H9 (cell line): ENCODE results near the gene ALB. TPM values are rescaled to one million over a fixed set of nuclear protein-coding genes. Genes with fewer than 3 reads are reported as not detected.

ENCODE experiments used
- DNase-seq: peaks from one replicate; pipeline ENCODE4 v3.0.0-alpha.2; 2017
- H2AFZ ChIP-seq: one replicate; pipeline ENCODE4 v1.6.1; 2013; ENCODE audit warnings: mild to moderate bottlenecking, low read length, control low read depth, moderate library complexity
- H2AK5ac ChIP-seq: 2 replicates; pipeline ENCODE4 v1.6.1; 2013; ENCODE audit warnings: low read length, control low read depth, mixed read lengths; ENCODE audit not compliant: insufficient read length
- H2BK120ac ChIP-seq: one replicate; pipeline ENCODE4 v1.6.1; 2013; ENCODE audit warnings: low read depth, mild to moderate bottlenecking, low read length, control low read depth, inconsistent platforms; ENCODE audit not compliant: poor library complexity, severe bottlenecking
- H2BK12ac ChIP-seq: 2 replicates; pipeline ENCODE4 v1.6.1; 2013; ENCODE audit warnings: low read length, control low read depth, mixed read lengths, low read depth; ENCODE audit not compliant: insufficient read length
- H2BK15ac ChIP-seq: 2 replicates; pipeline ENCODE4 v1.6.1; 2013; ENCODE audit warnings: low read depth, low read length, control low read depth
- H2BK20ac ChIP-seq: one replicate; pipeline ENCODE4 v1.6.1; 2013; ENCODE audit warnings: low read depth, mild to moderate bottlenecking, low read length, control low read depth, inconsistent platforms; ENCODE audit not compliant: poor library complexity, severe bottlenecking
- H2BK5ac ChIP-seq: 2 replicates; pipeline ENCODE4 v1.6.1; 2013; ENCODE audit warnings: low read length, control low read depth, mixed read lengths; ENCODE audit not compliant: insufficient read length
- H3K14ac ChIP-seq: 2 replicates; pipeline ENCODE4 v1.6.1; 2013; ENCODE audit warnings: low read length, control low read depth; ENCODE audit not compliant: insufficient read depth
- H3K18ac ChIP-seq: 2 replicates; pipeline ENCODE4 v1.6.1; 2013; ENCODE audit warnings: low read depth, mild to moderate bottlenecking, mixed read lengths, low read length, control low read depth; ENCODE audit not compliant: insufficient read length
- H3K23ac ChIP-seq: 2 replicates; pipeline ENCODE4 v1.6.1; 2013; ENCODE audit warnings: low read length, control low read depth, mixed read lengths, low read depth; ENCODE audit not compliant: insufficient read length
- H3K23me2 ChIP-seq: 2 replicates; pipeline ENCODE4 v1.6.1; 2013; ENCODE audit warnings: low read depth, mild to moderate bottlenecking, mixed read lengths, low read length, control low read depth; ENCODE audit not compliant: insufficient read length, poor library complexity, severe bottlenecking
- H3K27ac ChIP-seq: 2 replicates; pipeline ENCODE4 v1.5.1; 2013; ENCODE audit warnings: low read length, control low read depth, mixed read lengths, low read depth; ENCODE audit not compliant: insufficient read length
- H3K27me3 ChIP-seq: 2 replicates; pipeline ENCODE4 v1.6.1; 2013; ENCODE audit warnings: low read length, control low read depth, inconsistent platforms; ENCODE audit not compliant: insufficient read depth
- H3K4ac ChIP-seq: 2 replicates; pipeline ENCODE4 v1.6.1; 2013; ENCODE audit warnings: low read depth, mild to moderate bottlenecking, control low read depth, inconsistent platforms, low read length, moderate library complexity
- H3K4me1 ChIP-seq: 2 replicates; pipeline ENCODE4 v1.6.1; 2013; ENCODE audit warnings: low read length, control low read depth, inconsistent platforms; ENCODE audit not compliant: insufficient read depth
- H3K4me2 ChIP-seq: 2 replicates; pipeline ENCODE4 v1.6.1; 2013; ENCODE audit warnings: low read length, control low read depth, mixed read lengths; ENCODE audit not compliant: insufficient read length, insufficient read depth
- H3K56ac ChIP-seq: 2 replicates; pipeline ENCODE4 v1.6.1; 2013; ENCODE audit warnings: low read depth, mild to moderate bottlenecking, mixed read lengths, low read length, control low read depth; ENCODE audit not compliant: insufficient read length
- H3K79me1 ChIP-seq: 2 replicates; pipeline ENCODE4 v1.6.1; 2013; ENCODE audit warnings: low read depth, mild to moderate bottlenecking, moderate library complexity, low read length, control low read depth, inconsistent platforms; ENCODE audit not compliant: insufficient read depth, poor library complexity, severe bottlenecking
- H3K79me2 ChIP-seq: 2 replicates; pipeline ENCODE4 v1.6.1; 2013; ENCODE audit warnings: low read length, control low read depth, inconsistent platforms; ENCODE audit not compliant: insufficient read depth
- H3K9ac ChIP-seq: 2 replicates; pipeline ENCODE4 v1.6.1; 2013; ENCODE audit warnings: low read length, control low read depth, mixed read lengths; ENCODE audit not compliant: insufficient read length; ENCODE audit errors: extremely low read depth
- H3K9me3 ChIP-seq: one replicate; pipeline ENCODE4 v1.6.1; 2013; ENCODE audit warnings: low read depth, low read length, inconsistent platforms; ENCODE audit not compliant: control insufficient read depth
- H3T11ph ChIP-seq: one replicate; pipeline ENCODE4 v1.6.1; 2013; ENCODE audit warnings: mild to moderate bottlenecking, low read length, control low read depth, inconsistent platforms
- H4K20me1 ChIP-seq: one replicate; pipeline ENCODE4 v1.6.1; 2013; ENCODE audit not compliant: control insufficient read depth, insufficient read length, insufficient read depth
- H4K5ac ChIP-seq: 2 replicates; pipeline ENCODE4 v1.6.1; 2013; ENCODE audit warnings: low read depth, mild to moderate bottlenecking, mixed read lengths, low read length, control low read depth; ENCODE audit not compliant: insufficient read length
- H4K8ac ChIP-seq: replicated peaks from 2 replicates; pipeline ENCODE4 v1.6.1; 2013; ENCODE audit warnings: low read length, control low read depth, mixed read lengths, low read depth; ENCODE audit not compliant: insufficient read length
- H4K91ac ChIP-seq: 2 replicates; pipeline ENCODE4 v1.6.1; 2013; ENCODE audit warnings: low read depth, mild to moderate bottlenecking, moderate library complexity, mixed read lengths, low read length, control low read depth; ENCODE audit not compliant: insufficient read length
- H3K27ac Mint-ChIP-seq, 3 experiments: 2 replicates in 2 of 3; 3 replicates in 1 of 3; pipeline ENCODE4 v1.8.0; 2020 to 2021; ENCODE audit warnings: mixed read lengths in 3 of 3, mild to moderate bottlenecking in 1 of 3, moderate library complexity in 1 of 3
- H3K27me3 Mint-ChIP-seq: 2 replicates; pipeline ENCODE4 v1.8.0; 2021; ENCODE audit warnings: low read depth, mild to moderate bottlenecking, moderate library complexity, mixed read lengths
- H3K36me3 Mint-ChIP-seq, 3 experiments: 2 replicates in 2 of 3; 3 replicates in 1 of 3; pipeline ENCODE4 v1.8.0; 2020 to 2021; ENCODE audit warnings: low read depth in 3 of 3, mixed read lengths in 3 of 3; ENCODE audit not compliant: insufficient read depth in 1 of 3
- H3K4me1 Mint-ChIP-seq, 2 experiments: 2 replicates each; pipeline ENCODE4 v1.8.0; 2020; ENCODE audit warnings: mixed read lengths in 2 of 2
- H3K4me3 Mint-ChIP-seq, 2 experiments: 2 replicates in 1 of 2; 3 replicates in 1 of 2; pipeline ENCODE4 v1.8.0; 2020 to 2021; ENCODE audit warnings: mild to moderate bottlenecking in 2 of 2, mixed read lengths in 2 of 2, moderate library complexity in 1 of 2
- H3K9me3 Mint-ChIP-seq, 2 experiments: 2 replicates in 1 of 2; 3 replicates in 1 of 2; pipeline ENCODE4 v1.8.0; 2020; ENCODE audit warnings: mild to moderate bottlenecking in 2 of 2, mixed read lengths in 2 of 2, moderate library complexity in 1 of 2
- WGBS: extraction: QIAGEN DNeasy Blood & Tissue Kit; methylation state at CpG from one replicate; pipeline ENCODE4 v1.1.7; 2013; ENCODE audit warnings: missing lambda C conversion rate, low lambda C conversion rate, mixed read lengths; ENCODE audit not compliant: insufficient read length; ENCODE audit errors: extremely low coverage; 5-methylcytosine and 5-hydroxymethylcytosine counted together
- total RNA-seq: library from RNA; stranded (reverse); gene quantifications from 2 replicates; pipeline ENCODE4 v1.2.1, GENCODE V29; 2021
- TF ChIP-seq, protein P1 (sequence below): fragments of 200-600 bp; sonication (generic); conservative IDR thresholded peaks from 3 replicates; pipeline ENCODE4 v1.8.0; 2021; ENCODE audit warnings: antibody characterized with exemption, mild to moderate bottlenecking

Gene ALB
- total RNA-seq, 1 experiment from 2014 or later = not detected

DNA sequence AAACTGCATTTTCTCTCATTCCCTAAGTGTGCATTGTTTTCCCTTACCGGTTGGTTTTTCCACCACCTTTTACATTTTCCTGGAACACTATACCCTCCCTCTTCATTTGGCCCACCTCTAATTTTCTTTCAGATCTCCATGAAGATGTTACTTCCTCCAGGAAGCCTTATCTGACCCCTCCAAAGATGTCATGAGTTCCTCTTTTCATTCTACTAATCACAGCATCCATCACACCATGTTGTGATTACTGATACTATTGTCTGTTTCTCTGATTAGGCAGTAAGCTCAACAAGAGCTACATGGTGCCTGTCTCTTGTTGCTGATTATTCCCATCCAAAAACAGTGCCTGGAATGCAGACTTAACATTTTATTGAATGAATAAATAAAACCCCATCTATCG is 29.1 kb downstream of the ALB start:
- Histone ChIP-seq H3K56ac (no peak overlapping the region), H3K4ac (no peak overlapping the region), H3K23me2 (no peaks in the 10 kb centered on the region), H3K23ac (no peak overlapping the region), H3K27me3 (no peaks in the 10 kb centered on the region), H2BK12ac (no peak overlapping the region), H3K79me1 (no peaks in the 10 kb centered on the region), H2BK120ac (no peak overlapping the region), H2BK15ac (no peak overlapping the region), H2AK5ac (no peak overlapping the region), H3K4me2 (no peak overlapping the region), H2AFZ (no peak overlapping the region), H3K9ac (no peak overlapping the region), H3K79me2 (no peaks in the 10 kb centered on the region), H4K20me1 (no peaks in the 10 kb centered on the region), H3K27ac (no peak overlapping the region), H3T11ph (no peak overlapping the region), H4K5ac (no peak overlapping the region), H3K18ac (no peak overlapping the region), H2BK20ac (no peak overlapping the region), H4K91ac (no peak overlapping the region), H2BK5ac (no peak overlapping the region), H3K4me1 (no peaks in the 10 kb centered on the region), H3K14ac (no peak overlapping the region), H4K8ac (no peak overlapping the region), H3K9me3 (no peaks in the 10 kb centered on the region)
- H3K9me3 Mint-ChIP-seq = no peaks in the 10 kb centered on the region
- peak overlapping the region in 1 of 3 experiments; percentile 0; a peak in 2 of 7 replicates for H3K27ac Mint-ChIP-seq
- TF ChIP-seq, protein P1, sequence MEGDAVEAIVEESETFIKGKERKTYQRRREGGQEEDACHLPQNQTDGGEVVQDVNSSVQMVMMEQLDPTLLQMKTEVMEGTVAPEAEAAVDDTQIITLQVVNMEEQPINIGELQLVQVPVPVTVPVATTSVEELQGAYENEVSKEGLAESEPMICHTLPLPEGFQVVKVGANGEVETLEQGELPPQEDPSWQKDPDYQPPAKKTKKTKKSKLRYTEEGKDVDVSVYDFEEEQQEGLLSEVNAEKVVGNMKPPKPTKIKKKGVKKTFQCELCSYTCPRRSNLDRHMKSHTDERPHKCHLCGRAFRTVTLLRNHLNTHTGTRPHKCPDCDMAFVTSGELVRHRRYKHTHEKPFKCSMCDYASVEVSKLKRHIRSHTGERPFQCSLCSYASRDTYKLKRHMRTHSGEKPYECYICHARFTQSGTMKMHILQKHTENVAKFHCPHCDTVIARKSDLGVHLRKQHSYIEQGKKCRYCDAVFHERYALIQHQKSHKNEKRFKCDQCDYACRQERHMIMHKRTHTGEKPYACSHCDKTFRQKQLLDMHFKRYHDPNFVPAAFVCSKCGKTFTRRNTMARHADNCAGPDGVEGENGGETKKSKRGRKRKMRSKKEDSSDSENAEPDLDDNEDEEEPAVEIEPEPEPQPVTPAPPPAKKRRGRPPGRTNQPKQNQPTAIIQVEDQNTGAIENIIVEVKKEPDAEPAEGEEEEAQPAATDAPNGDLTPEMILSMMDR = no peak
- no peaks in the 10 kb centered on the region for H3K27me3 Mint-ChIP-seq
- no peaks in the 10 kb centered on the region for H3K4me1 Mint-ChIP-seq
- no peak for DNase-seq
- no peak overlapping the region for H3K4me3 Mint-ChIP-seq
- H3K36me3 Mint-ChIP-seq = no peaks in the 10 kb centered on the region
- WGBS = no CpG with 5 or more reads among the region's 2 CpGs
